BE2C (cell line): ENCODE results near the gene PITPNM3.

ENCODE experiments used
- DNase-seq: peaks from one replicate; pipeline ENCODE4 v3.0.0-alpha.2; 2020
- H3K27me3 ChIP-seq: fragments of 250-450 bp; sonication (Bioruptor Pico); 2 replicates; pipeline ENCODE4 v1.5.1; 2020; ENCODE audit warnings: mild to moderate bottlenecking
- H3K36me3 ChIP-seq: fragments of 250-450 bp; sonication (Bioruptor Pico); 2 replicates; pipeline ENCODE4 v1.5.1; 2020; ENCODE audit warnings: mild to moderate bottlenecking
- H3K4me1 ChIP-seq: fragments of 250-450 bp; sonication (Bioruptor Pico); 2 replicates; pipeline ENCODE4 v1.5.1; 2020
- H3K4me3 ChIP-seq: 2 replicates; pipeline ENCODE4 v1.5.1; 2011; ENCODE audit warnings: low read depth, low read length
- H3K9me3 ChIP-seq: fragments of 250-450 bp; sonication (Bioruptor Pico); 2 replicates; pipeline ENCODE4 v1.5.1; 2020
- CTCF ChIP-seq: IDR thresholded peaks from 2 replicates; pipeline ENCODE4 v1.5.1; 2012; ENCODE audit warnings: mild to moderate bottlenecking, low read depth, low read length

PITPNM3 gene

DNA sequence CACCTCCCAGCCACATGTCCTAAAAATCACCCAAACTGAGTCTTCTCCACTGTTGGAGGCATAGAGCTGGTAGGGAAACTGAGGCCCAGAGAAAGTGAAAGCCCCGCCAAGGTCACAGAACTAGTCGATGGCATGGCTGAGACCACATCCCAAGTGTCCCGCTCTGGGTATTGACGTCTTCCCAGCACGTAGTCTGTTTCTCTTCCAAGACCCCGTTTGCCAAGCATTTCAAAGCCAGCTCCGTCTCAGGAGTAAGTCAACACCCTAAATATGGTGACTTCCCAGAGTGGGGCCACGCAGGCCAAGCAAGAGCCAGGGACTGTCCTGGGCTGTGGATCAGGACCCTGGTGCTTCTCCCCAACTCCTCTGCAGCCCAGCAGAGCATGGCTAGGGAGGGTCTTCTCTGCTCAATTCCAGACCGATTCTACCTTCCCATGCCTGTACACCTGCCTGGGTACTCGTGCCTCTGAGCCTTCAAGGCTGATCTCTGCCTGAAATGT lies 19.7 kb downstream of the PITPNM3 start:
- H3K4me3 ChIP-seq = no peak overlapping the region
- no peak for DNase-seq
- no peaks in the 10 kb centered on the region for H3K36me3 ChIP-seq
- TF ChIP-seq CTCF = no peak
- no peaks in the 10 kb centered on the region for H3K9me3 ChIP-seq
- H3K4me1 ChIP-seq = no peaks in the 10 kb centered on the region
- H3K27me3 ChIP-seq = no peaks in the 10 kb centered on the region

- Histone ChIP-seq H3K27me3 (no peaks in the 10 kb centered on the region), H3K9me3 (no peaks in the 10 kb centered on the region), H3K4me1 (no peaks in the 10 kb centered on the region), H3K36me3 (no peaks in the 10 kb centered on the region), H3K4me3 (no peak overlapping the region)
- no peak for DNase-seq
- no peak for TF ChIP-seq CTCF
These were observed 20.3 kb downstream of the PITPNM3 start for GRCh38 chr17:6536053-6536452.

- no peaks in the 10 kb centered on the region for H3K9me3 ChIP-seq
- H3K4me1 ChIP-seq = no peaks in the 10 kb centered on the region
- no peak overlapping the region for H3K4me3 ChIP-seq
- no peaks in the 10 kb centered on the region for H3K36me3 ChIP-seq
- no peaks in the 10 kb centered on the region for H3K27me3 ChIP-seq
- no peak for TF ChIP-seq CTCF
- DNase-seq = no peak
These were observed 21.4 kb downstream of the PITPNM3 start for GRCh38 chr17:6534846-6535514.

- no peak for TF ChIP-seq CTCF
- no peaks in the 10 kb centered on the region for H3K4me1 ChIP-seq
- DNase-seq = no peak
- H3K4me3 ChIP-seq = no peak overlapping the region
- no peaks in the 10 kb centered on the region for H3K27me3 ChIP-seq
- H3K9me3 ChIP-seq = no peaks in the 10 kb centered on the region
- H3K36me3 ChIP-seq = no peaks in the 10 kb centered on the region
These were observed 23.9 kb downstream of the PITPNM3 start for GRCh38 chr17:6532441-6532885.

GRCh38 chr17:6531575-6531974 lies 24.8 kb downstream of the PITPNM3 start:
- Histone ChIP-seq H3K4me1 (no peaks in the 10 kb centered on the region), H3K9me3 (no peaks in the 10 kb centered on the region), H3K4me3 (no peak overlapping the region), H3K36me3 (no peaks in the 10 kb centered on the region), H3K27me3 (no peaks in the 10 kb centered on the region)
- TF ChIP-seq CTCF = no peak
- no peak for DNase-seq

GRCh38 chr17:6530324-6530920 lies 25.9 kb downstream of the PITPNM3 start:
- no peak for TF ChIP-seq CTCF
- no peak overlapping the region for H3K4me3 ChIP-seq
- no peaks in the 10 kb centered on the region for H3K9me3 ChIP-seq
- no peaks in the 10 kb centered on the region for H3K4me1 ChIP-seq
- no peak for DNase-seq
- H3K36me3 ChIP-seq = no peaks in the 10 kb centered on the region
- no peaks in the 10 kb centered on the region for H3K27me3 ChIP-seq
